ENCODE measurements around the gene SEMA3E. TPM values are rescaled to one million over a fixed set of nuclear protein-coding genes. Genes with fewer than 3 reads are reported as not detected.

Gene SEMA3E
- polyA plus RNA-seq, 2 donors, result 0.14 to 0.28 TPM

- Histone ChIP-seq H3K4me3 (ENCODE audit: low read depth in 1 of 2, low read length in 2 of 2) (no peak overlapping the region), H3K27ac (ENCODE audit: low read depth in 2 of 2, low read length in 1 of 2) (no peak overlapping the region), H3K4me1 (ENCODE audit: control insufficient read depth in 2 of 2, insufficient read depth in 2 of 2, low read length in 1 of 2) (peaks cover 0 to 2% of the 10 kb centered on the region in 2 donors), H3K27me3 (ENCODE audit: control insufficient read depth in 1 of 2, insufficient read depth in 2 of 2, low read length in 2 of 2) (no peaks in the 10 kb centered on the region), H3K36me3 (ENCODE audit: control insufficient read depth in 2 of 2, insufficient read depth in 2 of 2, low read length in 1 of 2) (no peaks in the 10 kb centered on the region), H3K9me3 (ENCODE audit: control insufficient read depth in 2 of 2, insufficient read depth in 1 of 2, low read depth in 1 of 2, low read length in 1 of 2) (no peaks in the 10 kb centered on the region)
Measured at GRCh38 chr7:83643739-83644138, 5.2 kb downstream of the SEMA3E start.

- H3K27ac ChIP-seq (ENCODE audit: low read depth in 2 of 2, low read length in 1 of 2), result no peak overlapping the region
- H3K4me3 ChIP-seq (ENCODE audit: low read depth in 1 of 2, low read length in 2 of 2), result no peak overlapping the region
- H3K9me3 ChIP-seq (ENCODE audit: control insufficient read depth in 2 of 2, insufficient read depth in 1 of 2, low read depth in 1 of 2, low read length in 1 of 2), result no peaks in the 10 kb centered on the region
- H3K36me3 ChIP-seq (ENCODE audit: control insufficient read depth in 2 of 2, insufficient read depth in 2 of 2, low read length in 1 of 2), result no peaks in the 10 kb centered on the region
- no peaks in the 10 kb centered on the region for H3K27me3 ChIP-seq (ENCODE audit: control insufficient read depth in 1 of 2, insufficient read depth in 2 of 2, low read length in 2 of 2)
- no peaks in the 10 kb centered on the region for H3K4me1 ChIP-seq (ENCODE audit: control insufficient read depth in 2 of 2, insufficient read depth in 2 of 2, low read length in 1 of 2)
Measured at GRCh38 chr7:83643012-83643411, 5.9 kb downstream of the SEMA3E start.

DNA sequence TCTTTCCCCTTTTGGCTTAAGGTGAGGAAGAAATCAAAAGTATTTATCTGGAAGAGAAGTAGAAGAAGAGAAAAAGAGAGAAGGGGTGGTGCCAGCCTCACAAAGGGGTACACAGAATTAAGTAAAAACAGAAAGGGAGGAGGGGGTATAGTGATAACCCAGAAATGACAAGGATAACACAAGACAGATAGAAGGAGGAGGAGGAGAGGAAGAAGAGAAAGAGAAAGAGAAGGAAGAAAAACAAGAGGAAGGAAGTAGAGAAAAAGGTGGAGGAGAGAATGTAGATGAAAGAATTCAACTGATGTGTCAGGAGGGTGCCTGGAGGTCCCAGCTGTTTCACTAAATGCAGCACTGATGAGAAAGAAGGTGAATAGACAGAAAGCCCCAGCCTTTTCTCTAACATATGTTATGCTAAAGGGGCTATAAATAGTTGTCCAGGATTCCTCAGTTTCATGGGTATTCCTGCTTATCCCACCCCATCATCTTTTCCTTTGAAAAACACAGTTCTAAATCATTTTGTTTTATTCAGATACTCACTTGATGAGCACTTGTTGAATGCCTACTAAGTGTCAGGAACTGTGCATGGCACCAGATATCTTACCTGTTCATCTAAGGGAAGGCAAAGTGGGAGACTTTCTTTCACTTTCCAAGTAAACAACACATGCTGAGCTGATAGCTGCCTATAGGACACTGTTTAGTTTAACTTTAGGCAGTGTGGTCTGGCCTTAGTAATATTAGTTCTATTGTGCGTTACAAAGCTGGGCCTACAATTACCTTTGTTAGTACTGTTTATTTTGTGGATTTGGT lies 8.0 kb downstream of the SEMA3E start:
- no peak overlapping the region for H3K27ac ChIP-seq (ENCODE audit: low read depth in 2 of 2, low read length in 1 of 2)
- no peaks in the 10 kb centered on the region for H3K9me3 ChIP-seq (ENCODE audit: control insufficient read depth in 2 of 2, insufficient read depth in 1 of 2, low read depth in 1 of 2, low read length in 1 of 2)
- H3K4me3 ChIP-seq (ENCODE audit: low read depth in 1 of 2, low read length in 2 of 2), result no peak overlapping the region
- no peaks in the 10 kb centered on the region for H3K27me3 ChIP-seq (ENCODE audit: control insufficient read depth in 1 of 2, insufficient read depth in 2 of 2, low read length in 2 of 2)
- no peaks in the 10 kb centered on the region for H3K36me3 ChIP-seq (ENCODE audit: control insufficient read depth in 2 of 2, insufficient read depth in 2 of 2, low read length in 1 of 2)
- WGBS, 2 donors, result 76 to 92% methylated on average over 1 of the region's 1 CpG
- H3K4me1 ChIP-seq (ENCODE audit: control insufficient read depth in 2 of 2, insufficient read depth in 2 of 2, low read length in 1 of 2), result no peaks in the 10 kb centered on the region

GRCh38 chr7:83640240-83640639 lies 8.7 kb downstream of the SEMA3E start:
- H3K36me3 ChIP-seq (ENCODE audit: control insufficient read depth in 2 of 2, insufficient read depth in 2 of 2, low read length in 1 of 2), result no peaks in the 10 kb centered on the region
- H3K27me3 ChIP-seq (ENCODE audit: control insufficient read depth in 1 of 2, insufficient read depth in 2 of 2, low read length in 2 of 2), result no peaks in the 10 kb centered on the region
- no peaks in the 10 kb centered on the region for H3K4me1 ChIP-seq (ENCODE audit: control insufficient read depth in 2 of 2, insufficient read depth in 2 of 2, low read length in 1 of 2)
- H3K27ac ChIP-seq (ENCODE audit: low read depth in 2 of 2, low read length in 1 of 2), result no peak overlapping the region
- no peaks in the 10 kb centered on the region for H3K9me3 ChIP-seq (ENCODE audit: control insufficient read depth in 2 of 2, insufficient read depth in 1 of 2, low read depth in 1 of 2, low read length in 1 of 2)
- WGBS, 2 donors, result 76 to 90% methylated on average over 1 of the region's 1 CpG
- no peak overlapping the region for H3K4me3 ChIP-seq (ENCODE audit: low read depth in 1 of 2, low read length in 2 of 2)

- WGBS, 2 donors, result 83 to 84% methylated on average over 2 of the region's 2 CpGs
- no peaks in the 10 kb centered on the region for H3K36me3 ChIP-seq (ENCODE audit: control insufficient read depth in 2 of 2, insufficient read depth in 2 of 2, low read length in 1 of 2)
- H3K4me3 ChIP-seq (ENCODE audit: low read depth in 1 of 2, low read length in 2 of 2), result no peak overlapping the region
- no peaks in the 10 kb centered on the region for H3K9me3 ChIP-seq (ENCODE audit: control insufficient read depth in 2 of 2, insufficient read depth in 1 of 2, low read depth in 1 of 2, low read length in 1 of 2)
- H3K27me3 ChIP-seq (ENCODE audit: control insufficient read depth in 1 of 2, insufficient read depth in 2 of 2, low read length in 2 of 2), result no peaks in the 10 kb centered on the region
- no peaks in the 10 kb centered on the region for H3K4me1 ChIP-seq (ENCODE audit: control insufficient read depth in 2 of 2, insufficient read depth in 2 of 2, low read length in 1 of 2)
- H3K27ac ChIP-seq (ENCODE audit: low read depth in 2 of 2, low read length in 1 of 2), result no peak overlapping the region
Measured at GRCh38 chr7:83633516-83633915, 15.4 kb downstream of the SEMA3E start.

GRCh38 chr7:83629117-83629880 lies 19.6 kb downstream of the SEMA3E start:
- H3K27ac ChIP-seq (ENCODE audit: low read depth in 2 of 2, low read length in 1 of 2), result no peak overlapping the region
- no peaks in the 10 kb centered on the region for H3K9me3 ChIP-seq (ENCODE audit: control insufficient read depth in 2 of 2, insufficient read depth in 1 of 2, low read depth in 1 of 2, low read length in 1 of 2)
- WGBS, 2 donors, result 59 to 74% methylated on average over 12 of the region's 12 CpGs
- no peaks in the 10 kb centered on the region for H3K27me3 ChIP-seq (ENCODE audit: control insufficient read depth in 1 of 2, insufficient read depth in 2 of 2, low read length in 2 of 2)
- H3K36me3 ChIP-seq (ENCODE audit: control insufficient read depth in 2 of 2, insufficient read depth in 2 of 2, low read length in 1 of 2), result no peaks in the 10 kb centered on the region
- no peaks in the 10 kb centered on the region for H3K4me1 ChIP-seq (ENCODE audit: control insufficient read depth in 2 of 2, insufficient read depth in 2 of 2, low read length in 1 of 2)
- no peak overlapping the region for H3K4me3 ChIP-seq (ENCODE audit: low read depth in 1 of 2, low read length in 2 of 2)

DNA sequence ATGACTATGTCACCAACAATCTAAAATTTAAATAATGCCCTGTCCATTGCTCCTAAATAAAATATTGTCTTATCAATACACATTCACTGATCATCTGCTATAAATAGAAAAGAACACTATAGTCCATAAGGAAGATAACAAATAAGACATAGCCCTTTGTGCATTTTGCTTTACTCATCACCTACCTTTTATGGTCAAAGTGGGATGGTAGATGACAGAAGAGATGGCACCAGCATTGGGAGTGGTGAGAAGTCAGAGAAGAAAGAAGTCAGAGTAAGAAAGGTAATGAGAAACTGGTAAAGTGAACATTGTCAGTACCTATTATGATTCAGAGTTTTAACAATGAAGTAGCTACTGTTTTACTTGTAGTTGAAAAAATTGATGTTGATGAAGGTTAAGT lies 31.1 kb downstream of the SEMA3E start:
- no peaks in the 10 kb centered on the region for H3K4me1 ChIP-seq (ENCODE audit: control insufficient read depth in 2 of 2, insufficient read depth in 2 of 2, low read length in 1 of 2)
- H3K36me3 ChIP-seq (ENCODE audit: control insufficient read depth in 2 of 2, insufficient read depth in 2 of 2, low read length in 1 of 2), result no peaks in the 10 kb centered on the region
- no peaks in the 10 kb centered on the region for H3K9me3 ChIP-seq (ENCODE audit: control insufficient read depth in 2 of 2, insufficient read depth in 1 of 2, low read depth in 1 of 2, low read length in 1 of 2)
- no peak overlapping the region for H3K4me3 ChIP-seq (ENCODE audit: low read depth in 1 of 2, low read length in 2 of 2)
- no peaks in the 10 kb centered on the region for H3K27me3 ChIP-seq (ENCODE audit: control insufficient read depth in 1 of 2, insufficient read depth in 2 of 2, low read length in 2 of 2)
- H3K27ac ChIP-seq (ENCODE audit: low read depth in 2 of 2, low read length in 1 of 2), result no peak overlapping the region

DNA sequence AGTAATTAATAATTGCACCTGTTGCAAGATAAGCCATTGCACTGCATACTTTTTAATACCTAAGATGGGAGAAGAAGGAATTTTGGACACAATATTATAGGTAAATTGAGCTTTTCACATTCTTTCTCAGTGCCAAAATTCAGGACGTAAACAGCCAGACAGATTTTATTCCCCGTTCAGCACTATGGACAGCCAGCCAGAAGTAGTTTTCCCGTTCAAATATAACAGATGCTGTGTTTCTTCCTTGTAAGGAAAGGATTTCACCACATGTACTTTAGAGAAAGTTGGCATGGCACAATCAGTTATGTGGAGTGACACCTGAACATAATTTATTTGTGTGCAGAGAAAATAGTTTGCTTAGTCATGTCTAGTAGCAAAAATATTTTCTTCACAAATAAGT lies 34.8 kb downstream of the SEMA3E start:
- no peaks in the 10 kb centered on the region for H3K36me3 ChIP-seq (ENCODE audit: control insufficient read depth in 2 of 2, insufficient read depth in 2 of 2, low read length in 1 of 2)
- no peak overlapping the region for H3K4me3 ChIP-seq (ENCODE audit: low read depth in 1 of 2, low read length in 2 of 2)
- WGBS, 2 donors, result 45 to 50% methylated on average over 3 of the region's 3 CpGs
- H3K9me3 ChIP-seq (ENCODE audit: control insufficient read depth in 2 of 2, insufficient read depth in 1 of 2, low read depth in 1 of 2, low read length in 1 of 2), result no peaks in the 10 kb centered on the region
- no peak overlapping the region for H3K27ac ChIP-seq (ENCODE audit: low read depth in 2 of 2, low read length in 1 of 2)
- no peaks in the 10 kb centered on the region for H3K4me1 ChIP-seq (ENCODE audit: control insufficient read depth in 2 of 2, insufficient read depth in 2 of 2, low read length in 1 of 2)
- no peaks in the 10 kb centered on the region for H3K27me3 ChIP-seq (ENCODE audit: control insufficient read depth in 1 of 2, insufficient read depth in 2 of 2, low read length in 2 of 2)

DNA sequence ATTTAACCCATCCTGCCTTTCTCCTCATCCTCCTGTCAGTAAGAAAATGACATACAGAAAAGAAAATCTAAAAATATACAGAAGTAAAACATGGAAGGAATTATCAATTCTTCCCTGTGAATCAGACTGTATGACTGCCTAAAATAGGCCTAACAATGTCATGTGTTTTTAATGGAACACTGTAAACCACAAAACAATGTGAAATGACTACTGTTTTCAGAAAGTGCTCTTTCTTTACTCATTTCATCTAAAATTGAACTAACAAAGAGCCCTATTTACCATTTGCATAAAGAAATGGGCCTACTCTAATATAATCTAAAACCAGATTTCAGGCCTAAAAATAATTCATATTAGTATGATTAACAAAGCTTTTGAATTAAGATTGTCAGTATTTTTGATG lies 35.7 kb downstream of the SEMA3E start:
- Histone ChIP-seq H3K9me3 (ENCODE audit: control insufficient read depth in 2 of 2, insufficient read depth in 1 of 2, low read depth in 1 of 2, low read length in 1 of 2) (no peaks in the 10 kb centered on the region), H3K4me3 (ENCODE audit: low read depth in 1 of 2, low read length in 2 of 2) (no peak overlapping the region), H3K36me3 (ENCODE audit: control insufficient read depth in 2 of 2, insufficient read depth in 2 of 2, low read length in 1 of 2) (no peaks in the 10 kb centered on the region), H3K4me1 (ENCODE audit: control insufficient read depth in 2 of 2, insufficient read depth in 2 of 2, low read length in 1 of 2) (no peaks in the 10 kb centered on the region), H3K27ac (ENCODE audit: low read depth in 2 of 2, low read length in 1 of 2) (no peak overlapping the region), H3K27me3 (ENCODE audit: control insufficient read depth in 1 of 2, insufficient read depth in 2 of 2, low read length in 2 of 2) (no peaks in the 10 kb centered on the region)

DNA sequence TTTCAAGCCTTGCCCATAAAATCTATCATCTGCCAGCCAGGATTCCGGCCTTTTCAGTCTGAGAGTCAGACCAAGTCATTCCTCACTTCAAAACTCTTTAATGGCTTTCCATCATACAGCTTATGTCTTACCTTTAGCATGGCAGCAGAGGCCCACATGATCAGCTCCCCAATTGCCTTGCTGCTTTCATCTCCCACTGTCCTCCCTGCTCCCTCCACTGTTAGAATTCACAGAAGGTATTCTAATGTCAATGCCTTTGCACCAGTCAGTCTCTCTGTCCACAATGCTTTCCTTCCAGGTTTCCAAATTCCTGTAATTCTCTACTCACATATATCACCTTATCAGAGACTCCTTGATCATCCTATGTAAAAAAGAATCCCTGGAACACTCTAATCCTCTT lies 37.2 kb downstream of the SEMA3E start:
- H3K36me3 ChIP-seq (ENCODE audit: control insufficient read depth in 2 of 2, insufficient read depth in 2 of 2, low read length in 1 of 2), result no peaks in the 10 kb centered on the region
- WGBS, 2 donors, result 92 to 100% methylated on average over 1 of the region's 1 CpG
- H3K4me3 ChIP-seq (ENCODE audit: low read depth in 1 of 2, low read length in 2 of 2), result no peak overlapping the region
- no peaks in the 10 kb centered on the region for H3K27me3 ChIP-seq (ENCODE audit: control insufficient read depth in 1 of 2, insufficient read depth in 2 of 2, low read length in 2 of 2)
- no peak overlapping the region for H3K27ac ChIP-seq (ENCODE audit: low read depth in 2 of 2, low read length in 1 of 2)
- H3K4me1 ChIP-seq (ENCODE audit: control insufficient read depth in 2 of 2, insufficient read depth in 2 of 2, low read length in 1 of 2), result no peaks in the 10 kb centered on the region
- no peaks in the 10 kb centered on the region for H3K9me3 ChIP-seq (ENCODE audit: control insufficient read depth in 2 of 2, insufficient read depth in 1 of 2, low read depth in 1 of 2, low read length in 1 of 2)
